Measurements from ENCODE around the gene PCNX1.
"Not testable (repeated sequence)": the region's sequence is repeated elsewhere in the genome, so short reads cannot be mapped to it uniquely, and the experiment has no call there.

Gene PCNX1

DNA sequence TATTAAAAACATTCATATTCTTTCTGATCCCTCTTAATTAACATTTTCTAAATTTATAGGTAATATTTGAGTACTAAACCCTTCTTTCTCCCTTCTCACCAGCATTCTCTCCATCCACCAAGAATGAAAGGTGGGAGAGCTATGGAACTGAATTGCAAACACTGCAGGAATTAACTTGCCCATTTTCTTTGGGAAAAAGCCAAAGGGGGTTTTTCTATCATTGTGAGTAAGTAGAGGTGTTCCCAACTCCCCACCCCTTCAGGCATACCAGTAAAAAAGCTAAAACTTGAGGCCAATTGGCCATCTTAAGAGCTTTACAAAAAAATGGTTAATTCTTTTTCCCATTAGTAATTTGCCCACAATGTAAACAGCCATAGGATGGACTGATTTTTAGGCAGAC is 23.7 kb downstream of the PCNX1 start:
- H3K4me1 ChIP-seq (ENCODE audit: control insufficient read depth, insufficient read depth, low read length): no peaks in the 10 kb centered on the region
- H3K4me3 ChIP-seq (ENCODE audit: low read length): no peak overlapping the region
- no peaks in the 10 kb centered on the region for H3K36me3 ChIP-seq (ENCODE audit: control insufficient read depth, insufficient read depth, low read length)
- no peaks in the 10 kb centered on the region for H3K27me3 ChIP-seq (ENCODE audit: control insufficient read depth, insufficient read depth, low read length)
- no peak overlapping the region for H3K9ac ChIP-seq (ENCODE audit: low read length)
- H3K27ac ChIP-seq (ENCODE audit: low read depth, low read length): no peak overlapping the region

DNA sequence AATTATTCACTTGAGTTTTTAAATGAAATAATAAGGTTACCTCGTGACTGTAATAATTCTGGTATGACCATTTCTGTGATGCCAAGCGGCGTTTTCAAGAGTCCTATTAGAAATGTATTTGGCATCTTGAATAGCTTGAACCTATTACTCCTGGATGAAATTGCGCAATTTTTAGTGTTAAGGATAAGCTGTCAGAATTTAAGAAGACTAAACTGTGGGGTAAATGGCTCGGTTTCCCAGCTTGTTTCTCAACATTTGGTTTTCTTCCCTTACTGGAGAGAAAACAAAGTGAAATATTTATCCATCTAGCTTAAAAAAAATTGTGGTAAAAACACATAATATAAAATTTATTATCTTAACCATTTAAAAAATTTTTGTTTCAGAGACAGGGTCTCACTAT is 26.8 kb downstream of the PCNX1 start:
- Histone ChIP-seq H3K36me3 (ENCODE audit: control insufficient read depth, insufficient read depth, low read length) (no peaks in the 10 kb centered on the region), H3K27me3 (ENCODE audit: control insufficient read depth, insufficient read depth, low read length) (no peaks in the 10 kb centered on the region), H3K4me1 (ENCODE audit: control insufficient read depth, insufficient read depth, low read length) (no peaks in the 10 kb centered on the region), H3K27ac (ENCODE audit: low read depth, low read length) (no peak overlapping the region), H3K4me3 (ENCODE audit: low read length) (no peak overlapping the region), H3K9ac (ENCODE audit: low read length) (no peak overlapping the region)

DNA sequence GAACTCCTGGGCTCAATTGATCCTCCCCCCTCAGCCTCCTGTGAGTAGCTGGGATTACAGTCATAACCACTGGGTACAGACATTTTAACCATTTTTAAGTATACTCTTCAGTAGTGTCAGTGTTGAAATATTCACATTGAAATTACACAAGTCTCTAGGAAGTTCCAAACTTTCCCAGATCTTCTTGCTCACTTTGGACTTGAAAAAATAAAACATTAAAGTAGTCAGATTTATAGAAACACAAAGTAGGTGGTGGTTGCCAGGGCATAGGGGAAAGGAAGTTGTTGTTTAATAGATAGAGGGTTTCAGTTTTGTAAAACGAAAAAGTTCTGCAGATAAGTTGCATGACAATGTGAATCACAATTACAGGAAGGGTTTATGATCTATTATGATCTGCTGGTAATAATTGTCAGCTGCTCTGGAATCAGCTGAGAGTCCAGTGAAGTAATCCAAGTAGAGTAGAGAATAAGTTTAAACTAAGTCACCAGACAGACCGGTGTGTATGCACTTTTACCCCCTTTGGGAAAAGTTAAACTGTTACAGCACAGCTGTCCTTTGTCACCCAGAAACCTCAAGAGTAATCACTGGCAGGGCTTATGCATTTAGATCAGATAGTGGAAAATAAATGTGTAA is 27.4 kb downstream of the PCNX1 start:
- no peak overlapping the region for H3K9ac ChIP-seq (ENCODE audit: low read length)
- H3K4me3 ChIP-seq (ENCODE audit: low read length): no peak overlapping the region
- H3K27me3 ChIP-seq (ENCODE audit: control insufficient read depth, insufficient read depth, low read length): no peaks in the 10 kb centered on the region
- no peaks in the 10 kb centered on the region for H3K4me1 ChIP-seq (ENCODE audit: control insufficient read depth, insufficient read depth, low read length)
- H3K36me3 ChIP-seq (ENCODE audit: control insufficient read depth, insufficient read depth, low read length): no peaks in the 10 kb centered on the region
- H3K27ac ChIP-seq (ENCODE audit: low read depth, low read length): no peak overlapping the region

DNA sequence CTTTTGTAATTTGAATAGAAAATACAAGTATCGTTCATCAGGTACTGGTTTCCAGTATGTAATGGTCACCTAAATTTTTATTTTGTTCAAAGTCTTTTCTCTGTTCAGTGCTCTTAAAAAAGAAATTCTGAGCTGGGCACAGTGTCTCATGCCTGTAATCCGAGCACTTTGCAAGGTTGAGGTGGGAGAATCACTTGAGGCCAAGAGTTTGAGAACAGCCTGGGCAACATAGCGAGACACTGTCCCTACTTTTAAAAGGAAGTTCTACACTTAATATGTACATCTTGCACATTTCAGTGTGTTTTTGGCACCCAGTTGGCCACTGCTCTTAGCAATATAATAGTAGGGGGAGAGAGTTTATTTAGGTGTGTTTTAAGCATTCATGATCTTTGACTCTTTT is 27.9 kb downstream of the PCNX1 start:
- H3K4me1 ChIP-seq (ENCODE audit: control insufficient read depth, insufficient read depth, low read length): no peaks in the 10 kb centered on the region
- no peak overlapping the region for H3K4me3 ChIP-seq (ENCODE audit: low read length)
- H3K9ac ChIP-seq (ENCODE audit: low read length): no peak overlapping the region
- no peaks in the 10 kb centered on the region for H3K36me3 ChIP-seq (ENCODE audit: control insufficient read depth, insufficient read depth, low read length)
- H3K27ac ChIP-seq (ENCODE audit: low read depth, low read length): no peak overlapping the region
- no peaks in the 10 kb centered on the region for H3K27me3 ChIP-seq (ENCODE audit: control insufficient read depth, insufficient read depth, low read length)

DNA sequence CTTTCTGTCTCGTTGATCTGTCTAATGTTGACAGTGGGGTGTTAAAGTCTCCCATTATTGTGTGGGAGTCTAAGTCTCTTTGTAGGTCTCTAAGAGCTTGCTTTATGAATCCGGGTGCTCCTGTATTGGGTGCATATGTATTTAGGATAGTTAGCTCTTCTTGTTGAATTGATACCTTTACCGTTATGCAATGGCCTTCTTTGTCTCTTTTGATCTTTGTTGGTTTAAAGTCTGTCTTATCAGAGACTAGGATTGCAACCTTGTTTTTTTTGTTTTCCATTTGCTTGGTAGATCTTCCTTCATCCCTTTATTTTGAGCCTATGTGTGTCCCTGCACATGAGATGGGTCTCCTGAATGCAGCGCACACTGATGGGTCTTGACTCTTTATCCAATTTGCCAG is 32.4 kb downstream of the PCNX1 start:
- H3K36me3 ChIP-seq (ENCODE audit: control insufficient read depth, insufficient read depth, low read length); H3K27me3 ChIP-seq (ENCODE audit: control insufficient read depth, insufficient read depth, low read length); H3K4me1 ChIP-seq (ENCODE audit: control insufficient read depth, insufficient read depth, low read length); H3K27ac ChIP-seq (ENCODE audit: low read depth, low read length); H3K9ac ChIP-seq (ENCODE audit: low read length); H3K4me3 ChIP-seq (ENCODE audit: low read length): not testable (repeated sequence)

DNA sequence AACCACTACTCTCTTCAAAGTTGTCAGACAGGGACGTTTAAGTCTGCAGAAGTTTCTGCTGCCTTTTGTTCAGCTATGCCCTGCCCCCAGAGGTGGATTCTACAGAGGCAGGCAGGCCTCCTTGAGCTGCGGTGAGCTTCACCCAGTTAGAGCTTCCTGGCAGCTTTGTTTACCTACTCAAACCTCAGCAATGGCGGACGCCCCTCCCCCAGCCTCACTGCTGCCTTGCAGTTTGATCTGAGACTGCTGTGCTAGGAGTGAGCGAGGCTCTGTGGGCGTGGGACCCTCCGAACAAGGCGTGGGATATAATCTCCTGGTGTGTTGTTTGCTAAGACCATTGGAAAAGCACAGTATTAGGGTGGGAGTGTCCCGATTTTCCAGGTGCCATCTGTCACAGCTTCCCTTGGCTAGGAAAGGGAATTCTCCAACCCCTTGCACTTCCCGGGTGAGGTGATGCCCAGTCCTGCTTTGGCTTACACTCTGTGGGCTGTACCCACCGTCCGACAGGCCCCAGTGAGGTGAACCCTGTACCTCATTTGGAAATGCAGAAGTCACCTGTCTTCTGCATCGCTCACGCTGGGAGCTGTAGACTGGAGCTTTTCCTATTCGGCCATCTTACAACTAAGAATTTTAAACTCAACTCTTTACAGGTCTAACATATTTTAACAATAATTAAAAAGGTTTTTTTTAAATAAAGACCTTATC is 34.5 kb downstream of the PCNX1 start:
- H3K9ac ChIP-seq (ENCODE audit: low read length); H3K4me3 ChIP-seq (ENCODE audit: low read length); H3K27me3 ChIP-seq (ENCODE audit: control insufficient read depth, insufficient read depth, low read length); H3K4me1 ChIP-seq (ENCODE audit: control insufficient read depth, insufficient read depth, low read length); H3K27ac ChIP-seq (ENCODE audit: low read depth, low read length); H3K36me3 ChIP-seq (ENCODE audit: control insufficient read depth, insufficient read depth, low read length): not testable (repeated sequence)

DNA sequence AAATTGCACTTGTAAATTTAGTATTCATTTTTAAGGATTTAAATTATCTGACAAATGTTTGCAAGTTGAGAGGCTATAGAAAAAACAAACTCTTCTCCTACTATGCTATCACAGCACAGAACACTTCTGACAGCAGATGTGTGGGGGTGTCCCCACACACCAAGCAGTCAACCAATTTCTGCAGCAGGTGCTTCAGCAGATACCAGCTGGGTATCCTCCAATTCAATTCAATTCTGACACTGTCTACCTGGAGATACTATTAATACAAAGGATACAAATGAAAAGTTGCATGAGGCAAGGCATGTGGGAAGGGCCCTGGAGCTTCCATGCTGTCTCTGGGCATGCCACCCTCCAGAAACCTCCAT is 35.1 kb downstream of the PCNX1 start:
- Histone ChIP-seq H3K4me3 (ENCODE audit: low read length) (no peak overlapping the region), H3K27ac (ENCODE audit: low read depth, low read length) (no peak overlapping the region), H3K27me3 (ENCODE audit: control insufficient read depth, insufficient read depth, low read length) (no peaks in the 10 kb centered on the region), H3K4me1 (ENCODE audit: control insufficient read depth, insufficient read depth, low read length) (no peaks in the 10 kb centered on the region), H3K36me3 (ENCODE audit: control insufficient read depth, insufficient read depth, low read length) (no peaks in the 10 kb centered on the region), H3K9ac (ENCODE audit: low read length) (no peak overlapping the region)

DNA sequence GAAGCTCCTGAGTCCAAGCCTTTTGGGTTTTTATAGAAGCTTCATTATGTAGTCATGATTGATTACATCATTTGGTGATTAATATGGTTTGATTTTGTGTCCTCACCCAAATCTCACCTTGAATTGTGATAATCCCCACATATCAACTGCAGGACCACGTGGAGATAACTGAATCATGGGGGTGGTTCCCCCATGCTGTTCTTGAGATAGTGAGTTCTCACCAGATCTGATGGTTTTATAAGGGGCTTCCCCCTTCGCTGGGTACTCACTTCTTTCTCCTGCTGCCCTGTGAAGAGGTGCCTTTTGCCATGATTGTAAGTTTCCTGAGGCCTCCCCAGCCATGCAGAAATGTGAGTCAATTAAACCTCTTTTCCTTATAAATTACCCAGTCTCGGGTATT is 35.5 kb downstream of the PCNX1 start:
- not testable (repeated sequence) for H3K27me3 ChIP-seq (ENCODE audit: control insufficient read depth, insufficient read depth, low read length); H3K4me3 ChIP-seq (ENCODE audit: low read length); H3K27ac ChIP-seq (ENCODE audit: low read depth, low read length); H3K4me1 ChIP-seq (ENCODE audit: control insufficient read depth, insufficient read depth, low read length); H3K9ac ChIP-seq (ENCODE audit: low read length); H3K36me3 ChIP-seq (ENCODE audit: control insufficient read depth, insufficient read depth, low read length)

DNA sequence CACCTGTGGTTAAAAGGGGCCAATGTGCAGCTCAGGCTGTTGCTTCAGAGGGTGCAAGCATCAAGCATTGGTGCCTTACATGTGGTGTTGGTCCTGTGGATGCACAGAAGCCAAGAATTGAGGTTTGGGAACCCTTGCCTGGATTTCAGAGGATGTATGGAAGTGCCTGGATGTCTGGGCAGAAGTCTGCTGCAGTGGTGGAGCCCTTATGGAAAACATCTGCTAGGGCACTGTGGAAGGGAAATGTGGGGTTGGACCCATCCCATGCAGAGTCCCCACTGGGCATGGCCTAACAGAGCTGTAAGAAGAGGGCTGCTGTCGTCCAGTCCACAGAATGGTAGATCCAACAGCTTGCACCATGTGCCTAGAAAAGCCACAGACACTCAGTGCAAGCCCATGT is 36.6 kb downstream of the PCNX1 start:
- Histone ChIP-seq H3K9ac (ENCODE audit: low read length) (no peak overlapping the region), H3K4me1 (ENCODE audit: control insufficient read depth, insufficient read depth, low read length) (no peaks in the 10 kb centered on the region), H3K4me3 (ENCODE audit: low read length) (no peak overlapping the region), H3K27ac (ENCODE audit: low read depth, low read length) (no peak overlapping the region), H3K36me3 (ENCODE audit: control insufficient read depth, insufficient read depth, low read length) (peaks cover 4% of the 10 kb centered on the region), H3K27me3 (ENCODE audit: control insufficient read depth, insufficient read depth, low read length) (no peaks in the 10 kb centered on the region)

DNA sequence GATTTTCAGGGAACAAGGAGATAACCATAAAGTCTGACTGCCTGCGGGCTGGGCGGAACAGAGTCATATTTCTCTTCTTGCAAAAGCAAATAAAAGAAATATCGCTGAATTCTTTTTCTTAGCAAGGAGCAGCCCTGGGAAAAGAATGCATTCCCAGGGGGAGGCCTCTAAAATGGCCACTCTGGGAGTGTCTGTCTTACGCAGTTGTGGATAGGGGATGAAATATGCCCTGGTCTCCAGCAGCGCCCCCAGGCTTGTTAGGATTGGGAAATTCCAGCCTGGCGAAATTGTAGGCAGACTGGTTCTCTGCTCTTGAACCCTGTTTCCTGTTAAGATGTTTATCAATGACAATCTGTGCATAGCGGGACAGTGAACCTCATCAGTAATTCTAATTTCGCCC is 40.5 kb downstream of the PCNX1 start:
- H3K9ac ChIP-seq (ENCODE audit: low read length): no peak overlapping the region
- H3K36me3 ChIP-seq (ENCODE audit: control insufficient read depth, insufficient read depth, low read length): peaks cover 4% of the 10 kb centered on the region
- no peaks in the 10 kb centered on the region for H3K4me1 ChIP-seq (ENCODE audit: control insufficient read depth, insufficient read depth, low read length)

DNA sequence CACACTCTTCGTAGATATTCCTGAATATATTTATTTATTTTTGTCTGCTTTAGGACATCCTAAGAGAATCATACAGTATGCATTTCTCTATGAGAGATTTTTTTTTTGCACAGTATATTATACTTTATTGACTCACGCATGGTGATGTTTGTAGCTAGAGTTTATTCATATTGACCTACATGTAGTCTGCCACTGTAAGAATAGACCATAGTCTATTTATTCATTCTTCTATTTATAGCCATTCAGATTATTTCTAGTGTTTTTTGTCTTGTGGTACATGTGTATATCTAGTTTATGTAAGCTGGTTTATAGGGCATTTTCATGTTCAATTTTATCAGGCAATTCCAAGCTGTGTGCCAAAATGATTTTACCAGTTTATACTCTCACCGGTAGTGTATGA is 45.2 kb downstream of the PCNX1 start:
- Histone ChIP-seq H3K4me1 (ENCODE audit: control insufficient read depth, insufficient read depth, low read length) (no peaks in the 10 kb centered on the region), H3K36me3 (ENCODE audit: control insufficient read depth, insufficient read depth, low read length) (peaks cover 4% of the 10 kb centered on the region), H3K27ac (ENCODE audit: low read depth, low read length) (no peak overlapping the region), H3K9ac (ENCODE audit: low read length) (no peak overlapping the region), H3K4me3 (ENCODE audit: low read length) (no peak overlapping the region), H3K27me3 (ENCODE audit: control insufficient read depth, insufficient read depth, low read length) (no peaks in the 10 kb centered on the region)

More for the DNA sequence above, 40.5 kb downstream of the PCNX1 start:
- no peak overlapping the region for H3K27ac ChIP-seq (ENCODE audit: low read depth, low read length)
- H3K4me3 ChIP-seq (ENCODE audit: low read length): no peak overlapping the region
- H3K27me3 ChIP-seq (ENCODE audit: control insufficient read depth, insufficient read depth, low read length): no peaks in the 10 kb centered on the region

DNA sequence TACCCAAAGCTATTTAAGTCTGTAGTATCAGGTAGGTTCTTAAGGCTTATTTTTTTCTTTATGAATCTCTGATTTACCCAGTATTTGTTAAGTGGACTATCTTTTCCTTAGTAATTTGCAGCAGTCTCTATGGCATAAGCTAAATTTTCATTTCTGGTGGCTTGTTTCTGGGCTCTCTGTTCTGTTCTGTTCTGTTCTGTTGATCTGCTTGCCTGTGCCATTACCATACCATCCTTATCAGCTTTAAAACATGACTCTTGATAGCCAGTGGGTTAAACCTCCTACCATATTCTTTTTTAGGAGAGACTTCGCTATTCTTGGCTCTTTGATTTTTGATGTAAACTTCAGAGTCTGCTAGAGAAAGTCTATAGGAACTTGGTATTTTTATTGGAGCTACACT is 46.8 kb downstream of the PCNX1 start:
- no peak overlapping the region for H3K27ac ChIP-seq (ENCODE audit: low read depth, low read length)
- H3K4me3 ChIP-seq (ENCODE audit: low read length): no peak overlapping the region
- H3K36me3 ChIP-seq (ENCODE audit: control insufficient read depth, insufficient read depth, low read length): no peaks in the 10 kb centered on the region
- no peaks in the 10 kb centered on the region for H3K27me3 ChIP-seq (ENCODE audit: control insufficient read depth, insufficient read depth, low read length)
- no peaks in the 10 kb centered on the region for H3K4me1 ChIP-seq (ENCODE audit: control insufficient read depth, insufficient read depth, low read length)
- no peak overlapping the region for H3K9ac ChIP-seq (ENCODE audit: low read length)
